Naive B cell (primary cell): Measurements from ENCODE around the gene IFITM10. TPM values are rescaled to one million over a fixed set of nuclear protein-coding genes. Genes with fewer than 3 reads are reported as not detected.

ENCODE experiments used
- ATAC-seq, 2 donors: fragments of 150-1000 bp; cut with Tn5 transposase; 2 replicates each; pipeline ENCODE4 v1.10.0; 2021; ENCODE audit warnings: low read depth in 2 of 2, mild to moderate bottlenecking in 2 of 2, moderate library complexity in 2 of 2
- DNase-seq: peaks from one replicate; pipeline ENCODE4 v3.0.0; 2022
- H3K27ac Mint-ChIP-seq, 6 donors: one replicate each; pipeline ENCODE4 v1.8.0; 2020 to 2022; ENCODE audit warnings: mild to moderate bottlenecking in 6 of 6, mixed read lengths in 6 of 6, moderate library complexity in 5 of 6, inconsistent platforms in 2 of 6
- H3K27me3 Mint-ChIP-seq, 3 donors: one replicate each; pipeline ENCODE4 v1.8.0; 2021 to 2022; ENCODE audit warnings: mixed read lengths in 3 of 3, mild to moderate bottlenecking in 1 of 3
- H3K36me3 Mint-ChIP-seq, 2 donors: one replicate each; pipeline ENCODE4 v1.8.0; 2020 to 2022; ENCODE audit warnings: mixed read lengths in 2 of 2, inconsistent platforms in 1 of 2, mild to moderate bottlenecking in 1 of 2
- H3K4me1 Mint-ChIP-seq, 3 donors: one replicate each; pipeline ENCODE4 v1.8.0; 2020 to 2022; ENCODE audit warnings: mixed read lengths in 3 of 3, inconsistent platforms in 1 of 3, mild to moderate bottlenecking in 1 of 3, moderate library complexity in 1 of 3
- H3K4me3 Mint-ChIP-seq, 8 donors: one replicate each; pipeline ENCODE4 v1.8.0; 2020 to 2022; ENCODE audit warnings: mild to moderate bottlenecking in 8 of 8, mixed read lengths in 8 of 8, moderate library complexity in 8 of 8, inconsistent platforms in 2 of 8
- H3K9me3 Mint-ChIP-seq, 7 donors: one replicate each; pipeline ENCODE4 v1.8.0; 2020 to 2022; ENCODE audit warnings: mixed read lengths in 7 of 7, mild to moderate bottlenecking in 5 of 7, inconsistent platforms in 2 of 7, moderate library complexity in 1 of 7
- polyA plus RNA-seq, 6 donors: library from polyadenylated mRNA; unstranded; fragments of 300-500 nt; fragmentation: Illumina TruSeq; gene quantifications; one replicate each; pipeline ENCODE4 v1.2.3, GENCODE V29; 2021; ENCODE audit warnings: low read depth in 6 of 6

IFITM10 gene
- polyA plus RNA-seq, 6 donors from 2014 or later: not detected

DNA sequence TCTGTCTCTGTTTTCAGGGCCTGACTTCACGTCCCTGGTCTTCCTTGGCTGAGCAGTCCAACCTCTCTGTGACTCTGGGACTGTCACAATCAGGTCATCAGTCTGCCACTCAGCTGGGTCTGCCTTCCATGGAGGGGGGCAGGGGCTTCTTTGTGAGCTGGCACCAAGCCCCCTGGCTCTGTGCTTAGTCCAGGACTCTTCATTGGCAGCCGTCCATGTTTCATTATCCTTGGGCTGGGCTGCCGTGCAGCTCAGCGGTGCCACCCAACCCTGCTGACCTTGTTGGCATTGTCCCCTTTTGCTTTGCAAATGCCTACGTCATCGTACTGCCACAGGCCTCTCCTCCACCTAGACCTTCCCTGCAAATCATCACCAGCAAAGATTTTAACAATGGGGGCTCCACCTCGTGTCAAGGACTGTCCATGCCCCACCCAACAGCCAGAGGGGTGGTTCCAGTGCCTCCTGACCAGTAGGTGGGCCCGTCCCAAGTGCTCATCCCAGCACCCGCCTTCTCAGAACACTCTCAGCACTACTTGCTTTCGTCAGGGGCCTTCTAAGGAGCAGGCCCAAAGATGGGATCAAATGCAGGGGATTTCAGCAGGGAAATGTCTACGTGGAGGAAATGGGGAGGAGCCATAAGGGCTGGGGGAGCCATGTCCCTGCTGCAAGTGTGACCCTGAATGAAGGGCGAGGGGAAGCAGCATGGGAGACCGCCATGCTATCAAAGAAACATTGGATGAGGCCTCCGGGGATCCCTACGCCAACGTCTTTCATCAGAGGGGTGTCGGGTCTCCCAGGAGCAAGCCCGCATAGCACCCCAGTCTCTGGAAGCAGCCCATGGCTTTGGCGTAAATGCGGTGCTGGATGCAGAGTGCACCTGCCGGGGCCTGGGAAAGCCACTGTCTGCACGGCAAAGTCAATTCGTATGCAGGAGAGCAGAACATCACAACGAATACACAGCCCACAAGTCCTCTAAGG is 35.2 kb downstream of the IFITM10 start:
- ATAC-seq: no peak
- no peak for DNase-seq
- H3K36me3 Mint-ChIP-seq: no peaks in the 10 kb centered on the region
- H3K4me3 Mint-ChIP-seq: peak overlapping the region in 1 of 8 donors; percentile 16
- no peaks in the 10 kb centered on the region for H3K9me3 Mint-ChIP-seq
- H3K27me3 Mint-ChIP-seq: peaks cover 4 to 13% (median 5%) of the 10 kb centered on the region in 3 donors
- H3K27ac Mint-ChIP-seq: no peak overlapping the region
- no peaks in the 10 kb centered on the region for H3K4me1 Mint-ChIP-seq

- Mint-ChIP-seq H3K9me3 (no peaks in the 10 kb centered on the region), H3K27ac (peak overlapping the region in 2 of 6 donors; percentile 41 to 76)
- DNase-seq: no peak
Observed at GRCh38 chr11:1708716-1709115, 41.7 kb downstream of the IFITM10 start.

GRCh38 chr11:1707751-1708150 is 42.6 kb downstream of the IFITM10 start:
- Mint-ChIP-seq H3K4me3 (no peak overlapping the region), H3K4me1 (peaks cover 14 to 33% (median 16%) of the 10 kb centered on the region in 3 donors), H3K9me3 (no peaks in the 10 kb centered on the region), H3K27me3 (peaks cover 13 to 25% (median 18%) of the 10 kb centered on the region in 3 donors), H3K36me3 (no peaks in the 10 kb centered on the region), H3K27ac (peak overlapping the region in 1 of 6 donors; percentile 58)
- ATAC-seq: no peak
- no peak for DNase-seq

More at GRCh38 chr11:1708716-1709115, 41.7 kb downstream of the IFITM10 start:
- Mint-ChIP-seq H3K27me3 (peaks cover 13 to 25% (median 18%) of the 10 kb centered on the region in 3 donors), H3K4me1 (peaks cover 14 to 33% (median 16%) of the 10 kb centered on the region in 3 donors), H3K36me3 (no peaks in the 10 kb centered on the region), H3K4me3 (no peak overlapping the region)
- ATAC-seq: no peak

DNA sequence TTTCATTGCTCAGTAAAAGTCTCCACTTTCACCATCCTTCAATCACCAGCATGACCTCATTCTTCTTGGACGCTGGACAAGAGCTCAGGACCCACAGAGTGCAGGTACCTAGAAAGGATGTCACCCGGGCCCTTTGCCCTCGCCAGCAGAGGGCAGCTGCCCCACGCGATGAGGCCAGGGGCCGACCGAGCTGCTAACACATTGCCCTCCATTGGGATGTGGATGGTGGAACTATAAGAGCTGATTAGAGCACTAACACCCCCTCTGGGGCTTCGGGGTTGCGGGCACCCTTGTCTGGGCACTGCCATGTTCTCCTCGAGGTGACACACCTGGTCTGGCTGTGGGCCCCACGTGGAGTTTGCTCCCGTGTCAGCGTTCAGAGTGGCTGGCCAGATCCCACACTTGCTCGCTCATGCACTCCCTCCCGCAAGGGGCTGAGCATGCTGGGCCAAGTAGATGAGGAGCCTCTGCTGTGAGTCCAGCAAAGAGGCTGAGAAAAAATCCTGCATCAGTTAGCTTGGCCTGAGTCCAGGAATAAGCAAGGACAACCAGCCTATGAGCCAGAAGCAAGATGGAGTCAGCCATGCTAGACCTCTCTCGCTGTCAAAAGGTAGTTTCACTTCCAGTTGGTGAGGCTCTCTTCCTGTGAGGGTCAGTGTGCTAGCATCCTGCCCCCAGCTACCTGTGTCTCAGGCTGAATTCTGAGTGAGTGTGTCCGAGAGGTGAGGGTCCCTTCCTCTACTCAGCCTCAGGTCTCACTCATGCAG is 43.6 kb downstream of the IFITM10 start:
- Mint-ChIP-seq H3K4me3 (peak overlapping the region in 2 of 8 donors; percentile 19 to 53), H3K4me1 (peaks cover 14 to 33% (median 16%) of the 10 kb centered on the region in 3 donors), H3K27ac (peak overlapping the region in 1 of 6 donors; percentile 58), H3K27me3 (peaks cover 12 to 30% (median 18%) of the 10 kb centered on the region in 3 donors), H3K36me3 (no peaks in the 10 kb centered on the region), H3K9me3 (no peaks in the 10 kb centered on the region)
- DNase-seq (no peak), ATAC-seq (peak; percentile 43 to 63)

DNA sequence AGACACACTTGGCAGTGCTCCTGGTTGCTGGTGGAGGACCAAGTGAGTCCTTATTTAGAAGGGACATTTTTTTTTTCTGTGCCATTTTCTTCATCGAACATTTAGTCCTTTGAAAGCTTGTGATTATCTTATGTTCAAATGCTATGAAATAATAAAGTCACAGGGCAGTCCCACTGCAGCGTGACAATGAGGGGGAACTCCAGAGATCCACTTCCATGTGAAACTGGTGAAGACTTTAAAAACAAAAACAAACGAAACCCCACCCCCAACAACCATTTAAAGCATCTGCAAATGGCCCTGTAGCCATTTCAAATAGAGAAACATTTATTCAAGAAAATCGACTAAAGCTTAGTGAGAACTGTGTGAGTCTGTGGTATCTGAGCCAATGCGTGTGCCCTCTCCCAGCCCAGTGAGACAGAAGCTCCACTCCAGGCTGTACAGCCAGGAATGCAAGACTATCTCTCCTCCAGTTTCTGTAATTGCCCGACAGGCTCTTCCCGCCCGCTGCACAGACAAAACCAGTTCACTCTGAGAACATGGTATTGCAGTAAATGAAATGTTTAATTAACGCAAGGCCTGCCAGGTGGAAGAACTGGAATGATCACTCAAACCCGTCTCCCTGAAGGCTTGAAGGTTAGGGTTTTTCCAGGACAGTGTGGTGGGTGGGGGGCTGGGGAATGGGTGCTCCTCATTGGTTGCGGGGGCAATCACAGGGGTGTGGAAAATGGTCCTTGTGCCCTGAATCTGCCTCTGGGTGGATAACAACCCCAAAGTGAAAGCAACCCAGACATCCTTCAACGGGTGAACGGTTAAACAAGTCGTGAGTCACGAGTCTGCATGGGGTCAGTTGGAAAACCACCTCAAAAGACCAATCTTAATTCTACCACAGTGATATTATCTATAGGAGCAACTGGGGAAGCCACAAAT is 45.0 kb downstream of the IFITM10 start:
- peak; percentile 51 to 78 for ATAC-seq

GRCh38 chr11:1703146-1703545 is 47.2 kb downstream of the IFITM10 start:
- H3K4me3 Mint-ChIP-seq: peak overlapping the region in 1 of 8 donors; percentile 16
- peaks cover 14 to 33% (median 16%) of the 10 kb centered on the region in 3 donors for H3K4me1 Mint-ChIP-seq
- peaks cover 0 to 3% (median 0%) of the 10 kb centered on the region in 7 donors for H3K9me3 Mint-ChIP-seq
- peaks cover 3 to 4% of the 10 kb centered on the region in 2 donors for H3K36me3 Mint-ChIP-seq
- no peak for DNase-seq
- H3K27me3 Mint-ChIP-seq: peaks cover 12 to 35% (median 16%) of the 10 kb centered on the region in 3 donors
- no peak for ATAC-seq
- H3K27ac Mint-ChIP-seq: peak overlapping the region in 1 of 6 donors; percentile 44

More for the DNA sequence above, 45.0 kb downstream of the IFITM10 start:
- Mint-ChIP-seq H3K36me3 (no peaks in the 10 kb centered on the region), H3K27me3 (peaks cover 9 to 36% (median 14%) of the 10 kb centered on the region in 3 donors), H3K9me3 (peaks cover 0 to 2% (median 0%) of the 10 kb centered on the region in 7 donors), H3K4me1 (peaks cover 14 to 33% (median 16%) of the 10 kb centered on the region in 3 donors), H3K27ac (peak overlapping the region in 3 of 6 donors; percentile 10 to 89 (median 58)), H3K4me3 (peak overlapping the region in 4 of 8 donors; percentile 26 to 75 (median 52))
- no peak for DNase-seq

DNA sequence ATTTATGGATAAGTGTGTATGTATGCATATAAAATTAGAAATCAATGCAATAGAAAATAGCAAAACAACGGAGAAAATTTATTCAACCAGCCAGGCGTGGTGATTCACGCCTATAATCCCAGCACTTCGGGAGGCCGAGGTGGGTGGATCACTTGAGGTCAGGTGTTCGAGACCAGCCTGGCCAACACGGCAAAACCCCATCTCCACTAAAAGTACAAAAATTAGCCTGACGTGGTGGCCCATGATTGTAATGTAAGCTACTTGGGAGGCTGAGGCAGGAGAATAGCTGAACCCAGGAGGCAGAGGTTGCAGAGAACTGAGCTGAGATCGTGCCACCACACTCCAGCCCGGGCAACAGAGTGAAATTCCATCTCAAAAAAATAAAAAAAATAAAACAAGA is 47.9 kb downstream of the IFITM10 start:
- H3K4me1 Mint-ChIP-seq: peaks cover 14 to 29% (median 16%) of the 10 kb centered on the region in 3 donors
- ATAC-seq (no peak), DNase-seq (no peak)
- H3K9me3 Mint-ChIP-seq: peaks cover 0 to 3% (median 0%) of the 10 kb centered on the region in 7 donors
- H3K4me3 Mint-ChIP-seq: no peak overlapping the region
- H3K27ac Mint-ChIP-seq: no peak overlapping the region
- H3K27me3 Mint-ChIP-seq: peaks cover 17 to 39% (median 22%) of the 10 kb centered on the region in 3 donors
- H3K36me3 Mint-ChIP-seq: peaks cover 5 to 6% of the 10 kb centered on the region in 2 donors

DNA sequence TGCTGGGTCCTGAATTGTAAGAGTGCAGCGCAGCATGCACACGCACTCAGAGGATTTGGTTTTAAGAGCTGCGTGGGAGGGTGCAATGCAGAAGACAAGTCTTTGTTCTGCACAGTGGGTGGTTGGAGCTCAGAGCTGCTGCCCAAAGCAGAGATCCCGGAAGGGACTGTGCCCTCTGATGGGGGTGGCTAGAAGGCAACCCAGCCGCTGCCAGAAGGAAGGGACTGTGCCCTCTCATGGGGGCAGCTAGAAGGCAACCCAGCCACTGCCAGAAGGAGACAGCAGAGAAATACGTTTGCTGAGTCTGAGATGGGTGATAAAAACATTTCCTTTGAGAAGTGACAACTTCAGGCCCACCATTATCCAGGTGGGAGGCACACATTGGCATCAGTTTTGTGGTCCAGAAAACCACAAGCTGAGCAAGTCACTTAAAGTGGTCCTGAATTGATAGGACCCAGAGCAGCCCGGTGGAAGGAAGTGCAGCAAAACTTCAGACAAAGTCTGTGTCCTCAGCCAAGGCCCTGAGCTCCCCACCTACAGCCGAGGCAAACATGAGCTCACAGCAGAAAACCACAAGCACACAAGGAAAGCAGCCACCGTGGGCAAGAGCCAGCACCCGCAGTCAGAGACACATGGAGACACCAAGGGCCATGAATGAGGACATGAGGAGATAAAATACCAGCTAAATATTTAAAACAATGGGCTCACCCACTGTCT is 49.1 kb downstream of the IFITM10 start:
- no peak for ATAC-seq
- Mint-ChIP-seq H3K27ac (peak overlapping the region in 1 of 6 donors; percentile 83), H3K9me3 (peaks cover 0 to 3% (median 0%) of the 10 kb centered on the region in 7 donors), H3K27me3 (peaks cover 19 to 41% (median 28%) of the 10 kb centered on the region in 3 donors), H3K4me3 (no peak overlapping the region), H3K36me3 (peaks cover 5 to 6% of the 10 kb centered on the region in 2 donors), H3K4me1 (peaks cover 2 to 17% (median 7%) of the 10 kb centered on the region in 3 donors)
- no peak for DNase-seq

DNA sequence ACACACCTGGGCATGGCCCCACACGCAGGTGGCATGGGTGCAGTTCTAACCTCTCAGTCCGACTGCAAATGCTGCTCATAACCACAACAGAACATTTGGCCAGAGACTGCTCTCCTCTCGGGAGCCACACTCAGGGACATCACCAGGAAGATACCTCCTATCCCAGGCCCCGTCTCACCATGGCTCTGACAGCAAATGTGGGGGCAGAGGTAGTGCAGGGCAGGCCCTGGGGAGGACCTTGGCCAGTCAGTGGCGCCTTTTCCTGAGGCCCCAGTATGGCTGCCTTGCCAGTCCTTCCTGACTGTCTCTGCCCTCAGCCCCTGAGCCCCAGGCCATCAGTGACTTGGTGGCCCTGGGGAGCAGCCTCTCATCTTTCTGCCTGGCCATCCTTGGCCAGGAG is 50.6 kb downstream of the IFITM10 start:
- Mint-ChIP-seq H3K4me3 (no peak overlapping the region), H3K36me3 (peaks cover 5 to 6% of the 10 kb centered on the region in 2 donors), H3K27ac (no peak overlapping the region), H3K27me3 (peaks cover 33 to 56% (median 42%) of the 10 kb centered on the region in 3 donors), H3K4me1 (peaks cover 0 to 4% (median 2%) of the 10 kb centered on the region in 3 donors), H3K9me3 (peaks cover 0 to 3% (median 0%) of the 10 kb centered on the region in 7 donors)
- DNase-seq: no peak
- ATAC-seq: no peak

DNA sequence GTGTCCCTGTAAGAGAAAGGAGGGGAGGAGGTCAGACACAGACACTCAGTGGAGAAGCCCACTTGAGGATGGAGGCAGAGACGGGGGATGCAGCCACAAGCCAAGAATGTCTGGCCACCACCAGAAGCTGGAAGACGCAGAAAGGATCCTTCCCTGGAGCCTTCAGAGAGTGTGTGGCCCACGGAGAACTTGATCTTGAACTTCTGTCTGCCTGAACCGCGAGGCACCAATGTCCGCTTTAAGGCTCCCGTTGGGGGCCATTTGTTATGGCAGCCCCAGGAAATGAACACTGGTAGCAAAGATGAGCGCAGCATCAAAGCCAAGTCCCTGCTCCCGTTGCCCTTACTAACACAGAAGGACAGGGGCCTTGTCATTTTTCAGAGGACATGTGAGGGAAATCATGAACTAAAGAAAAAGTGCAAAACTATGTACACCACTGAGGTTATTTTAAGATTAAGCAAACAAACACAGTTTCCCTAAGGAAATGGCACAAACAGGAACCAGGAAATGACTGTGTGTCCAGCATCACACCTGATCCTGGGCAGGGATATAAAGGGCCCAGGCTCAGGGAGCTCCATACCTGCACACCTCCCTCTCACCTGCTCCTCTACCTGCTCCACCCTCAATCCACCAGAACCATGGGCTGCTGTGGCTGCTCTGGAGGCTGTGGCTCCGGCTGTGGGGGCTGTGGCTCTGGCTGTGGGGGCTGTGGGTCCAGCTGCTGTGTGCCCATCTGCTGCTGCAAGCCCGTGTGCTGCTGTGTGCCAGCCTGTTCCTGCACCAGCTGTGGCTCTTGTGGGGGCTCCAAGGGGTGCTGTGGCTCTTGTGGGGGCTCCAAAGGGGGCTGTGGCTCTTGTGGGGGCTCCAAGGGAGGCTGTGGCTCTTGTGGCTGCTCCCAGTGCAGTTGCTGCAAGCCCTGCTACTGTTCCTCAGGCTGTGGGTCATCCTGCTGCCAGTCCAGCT is 53.5 kb downstream of the IFITM10 start, which contains the start of gene KRTAP5-6:
Gene KRTAP5-6, plus strand, starts transcription at position 588 of the 963 bp plus-strand sequence. Its CDS starts 51 bp downstream, at position 639.
- Mint-ChIP-seq H3K36me3 (peaks cover 5 to 6% of the 10 kb centered on the region in 2 donors), H3K4me1 (peaks cover 3 to 12% (median 7%) of the 10 kb centered on the region in 3 donors), H3K27me3 (peaks cover 36 to 75% (median 60%) of the 10 kb centered on the region in 3 donors), H3K4me3 (peak within 1 kb of the TSS in 1 of 8 donors; percentile 62), H3K9me3 (peaks cover 0 to 3% (median 0%) of the 10 kb centered on the region in 7 donors), H3K27ac (peak within 1 kb of the TSS in 2 of 6 donors; percentile 59 to 69)
- ATAC-seq (no peak), DNase-seq (no peak)
